Measurements from ENCODE around the gene HS3ST4. TPM values are rescaled to one million over a fixed set of nuclear protein-coding genes. Genes with fewer than 3 reads are reported as not detected.

Gene HS3ST4
- total RNA-seq, 2 donors from 2014 or later: not detected

DNA sequence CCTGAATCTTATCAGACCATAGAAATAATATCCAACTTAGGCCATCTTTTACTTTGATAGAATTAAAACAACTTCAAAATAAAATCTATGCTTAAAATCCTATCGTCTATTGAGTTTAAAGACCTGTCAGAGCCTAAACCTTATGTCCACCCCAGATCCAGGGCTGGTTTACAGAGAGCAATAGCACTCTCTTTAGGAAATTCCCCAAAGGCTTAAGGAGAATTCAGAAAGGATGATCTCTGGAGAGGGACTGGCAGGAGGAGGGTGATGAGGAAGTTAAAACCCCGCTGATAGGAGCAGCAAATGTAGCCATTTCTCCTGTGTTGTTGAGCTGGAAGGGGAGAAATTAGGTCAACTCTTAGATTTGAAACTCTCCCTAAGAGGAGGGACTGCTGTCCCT lies 175.3 kb downstream of the HS3ST4 start:
- peaks cover 14 to 28% of the 10 kb centered on the region in 2 donors for H3K27me3 Mint-ChIP-seq
- DNase-seq (ENCODE audit: low spot score): no peak
- ATAC-seq: no peak
- H3K9me3 Mint-ChIP-seq: peaks cover 6% of the 10 kb centered on the region
- no peak overlapping the region for H3K27ac Mint-ChIP-seq
- H3K36me3 Mint-ChIP-seq: no peaks in the 10 kb centered on the region
- H3K4me3 Mint-ChIP-seq: no peak overlapping the region
- H3K4me1 Mint-ChIP-seq (ENCODE audit: low read depth in 2 of 2): no peaks in the 10 kb centered on the region

- Mint-ChIP-seq H3K9me3 (peaks cover 10% of the 10 kb centered on the region), H3K27me3 (peaks cover 14 to 29% of the 10 kb centered on the region in 2 donors), H3K4me3 (no peak overlapping the region), H3K27ac (no peak overlapping the region), H3K4me1 (ENCODE audit: low read depth in 2 of 2) (no peaks in the 10 kb centered on the region), H3K36me3 (no peaks in the 10 kb centered on the region)
- DNase-seq (ENCODE audit: low spot score): no peak
- no peak for ATAC-seq
Observed at GRCh38 chr16:25868106-25868505, 176.3 kb downstream of the HS3ST4 start.

DNA sequence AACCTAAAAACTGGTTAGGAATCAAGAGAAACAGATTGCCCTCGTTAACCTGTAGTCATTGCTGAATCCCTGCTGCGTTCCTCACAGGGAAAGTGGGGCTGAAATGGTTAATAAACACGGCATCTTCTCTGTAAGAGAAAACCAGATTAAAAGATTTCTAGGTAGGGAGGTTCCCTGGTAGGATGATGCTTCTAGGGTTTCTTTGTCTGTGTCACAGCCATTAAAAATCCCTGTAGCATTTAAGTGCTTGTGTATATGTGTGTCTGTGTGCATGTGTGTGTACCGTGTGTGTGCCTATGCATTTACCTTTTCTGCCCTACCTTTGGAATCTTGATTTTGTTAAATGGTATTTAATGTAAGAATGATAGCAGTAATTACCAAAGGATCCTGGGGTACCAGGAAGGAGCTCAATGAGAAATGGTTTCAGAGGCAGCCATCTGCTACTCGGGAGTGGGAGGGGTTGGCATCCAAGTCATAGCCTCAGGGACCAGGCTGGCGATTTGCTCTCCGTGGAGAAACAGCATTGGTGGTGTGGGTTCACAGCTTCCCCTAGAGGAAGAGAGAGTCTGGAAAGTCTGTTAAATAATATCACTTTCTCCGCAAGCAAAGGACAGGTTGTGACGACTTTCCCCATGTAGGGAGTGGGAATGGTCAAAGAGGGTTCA lies 177.1 kb downstream of the HS3ST4 start:
- Mint-ChIP-seq H3K4me3 (no peak overlapping the region), H3K36me3 (no peaks in the 10 kb centered on the region), H3K27ac (no peak overlapping the region), H3K27me3 (peaks cover 14 to 34% of the 10 kb centered on the region in 2 donors), H3K9me3 (peaks cover 15% of the 10 kb centered on the region), H3K4me1 (ENCODE audit: low read depth in 2 of 2) (no peaks in the 10 kb centered on the region)
- DNase-seq (ENCODE audit: low spot score) (no peak), ATAC-seq (no peak)

- no peak for ATAC-seq
Observed at GRCh38 chr16:25872369-25873070, 180.8 kb downstream of the HS3ST4 start.

GRCh38 chr16:25874196-25874595 lies 182.4 kb downstream of the HS3ST4 start:
- H3K4me1 Mint-ChIP-seq (ENCODE audit: low read depth in 2 of 2): no peaks in the 10 kb centered on the region
- no peak overlapping the region for H3K27ac Mint-ChIP-seq
- H3K36me3 Mint-ChIP-seq: no peaks in the 10 kb centered on the region
- ATAC-seq (no peak), DNase-seq (ENCODE audit: low spot score) (no peak)
- H3K27me3 Mint-ChIP-seq: peaks cover 12 to 40% of the 10 kb centered on the region in 2 donors
- H3K9me3 Mint-ChIP-seq: peaks cover 9% of the 10 kb centered on the region
- H3K4me3 Mint-ChIP-seq: no peak overlapping the region

More at GRCh38 chr16:25872369-25873070, 180.8 kb downstream of the HS3ST4 start:
- Mint-ChIP-seq H3K9me3 (peaks cover 9% of the 10 kb centered on the region), H3K27me3 (peaks cover 15 to 39% of the 10 kb centered on the region in 2 donors), H3K4me3 (no peak overlapping the region), H3K4me1 (ENCODE audit: low read depth in 2 of 2) (no peaks in the 10 kb centered on the region), H3K36me3 (no peaks in the 10 kb centered on the region), H3K27ac (no peak overlapping the region)
- DNase-seq (ENCODE audit: low spot score): no peak

- DNase-seq (ENCODE audit: low spot score) (no peak), ATAC-seq (no peak)
- H3K27ac Mint-ChIP-seq: no peak overlapping the region
- no peaks in the 10 kb centered on the region for H3K4me1 Mint-ChIP-seq (ENCODE audit: low read depth in 2 of 2)
- H3K4me3 Mint-ChIP-seq: no peak overlapping the region
- peaks cover 10 to 43% of the 10 kb centered on the region in 2 donors for H3K27me3 Mint-ChIP-seq
- no peaks in the 10 kb centered on the region for H3K36me3 Mint-ChIP-seq
- peaks cover 9% of the 10 kb centered on the region for H3K9me3 Mint-ChIP-seq
Observed at GRCh38 chr16:25875956-25876598, 184.3 kb downstream of the HS3ST4 start.

DNA sequence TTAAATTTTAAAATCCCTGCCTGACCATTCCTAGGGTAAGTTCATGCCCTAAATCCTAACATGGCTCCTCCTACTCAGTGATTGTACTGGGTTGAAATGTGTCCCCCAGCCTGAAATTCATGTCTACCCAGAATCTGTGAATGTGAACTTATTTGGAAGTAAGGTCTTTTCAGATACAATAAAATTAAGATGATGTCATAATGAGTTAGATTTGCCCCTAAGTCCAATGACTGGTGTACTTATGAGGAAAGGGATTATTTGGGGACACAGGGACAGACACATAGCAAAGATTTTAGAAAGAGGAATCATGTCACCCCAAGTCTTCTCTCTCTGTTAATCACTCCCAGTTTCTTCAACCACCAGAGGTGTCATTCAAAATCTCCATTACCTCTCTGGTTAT lies 185.3 kb downstream of the HS3ST4 start:
- no peak overlapping the region for H3K27ac Mint-ChIP-seq
- DNase-seq (ENCODE audit: low spot score) (no peak), ATAC-seq (no peak)
- H3K36me3 Mint-ChIP-seq: no peaks in the 10 kb centered on the region
- H3K4me3 Mint-ChIP-seq: no peak overlapping the region
- peaks cover 10 to 41% of the 10 kb centered on the region in 2 donors for H3K27me3 Mint-ChIP-seq
- H3K4me1 Mint-ChIP-seq (ENCODE audit: low read depth in 2 of 2): no peaks in the 10 kb centered on the region
- H3K9me3 Mint-ChIP-seq: peaks cover 9% of the 10 kb centered on the region

DNA sequence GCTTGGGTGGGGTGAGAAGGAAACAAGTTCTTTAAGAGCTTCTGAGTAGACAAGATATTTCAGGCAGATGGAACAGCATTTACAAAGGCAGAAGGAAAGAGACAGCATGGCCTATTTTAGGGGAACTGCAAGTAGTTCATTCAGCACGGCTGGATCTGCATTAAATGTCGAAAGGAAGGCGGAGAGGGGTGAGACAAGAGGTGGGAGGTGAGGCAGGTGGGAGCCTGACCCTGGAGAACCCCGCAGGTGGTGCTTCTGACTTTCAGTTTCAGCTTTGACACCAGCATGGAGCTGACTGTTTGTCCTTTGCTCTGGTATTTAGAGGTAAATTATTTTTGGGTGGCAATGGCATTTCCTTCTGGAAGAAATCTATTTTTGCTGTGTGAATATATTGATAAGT lies 194.8 kb downstream of the HS3ST4 start:
- Mint-ChIP-seq H3K4me3 (no peak overlapping the region), H3K27me3 (peaks cover 9 to 18% of the 10 kb centered on the region in 2 donors), H3K4me1 (ENCODE audit: low read depth in 2 of 2) (peaks cover 0 to 2% of the 10 kb centered on the region in 2 donors), H3K36me3 (no peaks in the 10 kb centered on the region), H3K9me3 (peaks cover 3% of the 10 kb centered on the region), H3K27ac (no peak overlapping the region)
- ATAC-seq (no peak), DNase-seq (ENCODE audit: low spot score) (no peak)

DNA sequence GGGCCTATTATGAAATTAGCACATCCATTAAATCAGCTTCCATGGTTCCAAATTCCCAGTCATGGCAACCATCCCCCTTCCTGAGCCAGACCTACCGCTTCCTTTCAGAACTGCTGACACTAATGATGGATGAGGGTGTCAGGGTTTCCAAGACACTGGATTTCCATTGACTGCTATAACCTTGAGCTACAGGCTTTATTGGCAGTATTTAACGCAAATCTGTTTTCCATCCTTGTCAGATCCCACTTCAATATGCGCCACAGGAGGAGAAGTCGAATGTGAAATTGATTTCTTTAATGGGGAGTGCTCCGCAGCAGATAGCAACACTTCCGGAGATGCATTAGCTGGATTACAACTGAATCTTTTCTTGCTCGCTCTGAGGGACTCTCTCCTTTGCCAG lies 197.1 kb downstream of the HS3ST4 start:
- H3K27ac Mint-ChIP-seq: no peak overlapping the region
- peaks cover 0 to 2% of the 10 kb centered on the region in 2 donors for H3K4me1 Mint-ChIP-seq (ENCODE audit: low read depth in 2 of 2)
- H3K36me3 Mint-ChIP-seq: no peaks in the 10 kb centered on the region
- peaks cover 12 to 19% of the 10 kb centered on the region in 2 donors for H3K27me3 Mint-ChIP-seq
- DNase-seq (ENCODE audit: low spot score) (no peak), ATAC-seq (no peak)
- H3K9me3 Mint-ChIP-seq: peaks cover 3% of the 10 kb centered on the region
- H3K4me3 Mint-ChIP-seq: no peak overlapping the region

DNA sequence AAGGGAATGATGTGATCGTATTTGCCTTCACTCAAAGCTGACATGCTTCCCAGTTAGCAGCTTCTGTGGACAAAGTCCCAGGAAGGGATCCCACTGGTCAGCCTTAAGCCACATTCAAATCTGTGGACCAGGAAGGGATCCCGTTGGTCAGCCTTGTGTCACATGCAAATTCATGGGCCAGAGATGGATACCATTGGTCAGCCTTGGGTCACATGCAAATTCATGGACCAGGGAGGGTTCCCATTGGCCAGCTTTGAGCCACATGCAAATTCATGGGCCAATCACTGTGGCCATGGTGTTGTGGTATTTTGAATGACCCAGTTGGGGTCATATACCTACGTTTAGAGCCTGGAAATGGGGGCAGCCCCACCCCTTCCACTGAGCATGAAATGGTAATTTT lies 201.6 kb downstream of the HS3ST4 start:
- ATAC-seq (no peak), DNase-seq (ENCODE audit: low spot score) (no peak)
- Mint-ChIP-seq H3K4me3 (no peak overlapping the region), H3K27me3 (peaks cover 18 to 32% of the 10 kb centered on the region in 2 donors), H3K27ac (no peak overlapping the region), H3K36me3 (no peaks in the 10 kb centered on the region), H3K4me1 (ENCODE audit: low read depth in 2 of 2) (no peaks in the 10 kb centered on the region), H3K9me3 (peaks cover 3% of the 10 kb centered on the region)

DNA sequence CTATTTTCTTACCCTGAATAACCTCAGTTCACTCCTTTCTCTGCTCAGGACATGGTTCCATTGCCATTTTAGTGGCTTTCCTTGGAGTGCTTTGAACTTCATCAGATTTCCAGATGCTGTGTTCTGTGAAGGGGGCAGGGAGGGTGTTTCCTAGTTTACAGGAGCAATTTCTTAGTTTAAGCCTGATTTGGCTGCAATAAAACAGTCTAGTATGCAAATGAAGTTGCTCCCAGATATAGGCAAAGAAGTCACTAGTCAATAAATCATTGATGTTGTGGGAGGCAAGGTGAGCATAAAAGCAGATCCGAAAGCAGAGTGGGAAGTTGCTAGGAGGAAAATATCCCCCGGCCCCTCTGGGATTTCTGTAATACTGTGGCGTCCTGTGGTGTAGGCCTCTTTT lies 202.3 kb downstream of the HS3ST4 start:
- no peaks in the 10 kb centered on the region for H3K4me1 Mint-ChIP-seq (ENCODE audit: low read depth in 2 of 2)
- H3K9me3 Mint-ChIP-seq: no peaks in the 10 kb centered on the region
- no peak overlapping the region for H3K27ac Mint-ChIP-seq
- H3K4me3 Mint-ChIP-seq: no peak overlapping the region
- no peaks in the 10 kb centered on the region for H3K36me3 Mint-ChIP-seq
- ATAC-seq: no peak
- no peak for DNase-seq (ENCODE audit: low spot score)
- peaks cover 19 to 37% of the 10 kb centered on the region in 2 donors for H3K27me3 Mint-ChIP-seq

GRCh38 chr16:25895380-25895779 lies 203.6 kb downstream of the HS3ST4 start:
- Mint-ChIP-seq H3K4me1 (ENCODE audit: low read depth in 2 of 2) (no peaks in the 10 kb centered on the region), H3K27me3 (peaks cover 17 to 39% of the 10 kb centered on the region in 2 donors), H3K27ac (no peak overlapping the region), H3K4me3 (no peak overlapping the region), H3K36me3 (no peaks in the 10 kb centered on the region), H3K9me3 (no peaks in the 10 kb centered on the region)
- ATAC-seq (no peak), DNase-seq (ENCODE audit: low spot score) (no peak)

DNA sequence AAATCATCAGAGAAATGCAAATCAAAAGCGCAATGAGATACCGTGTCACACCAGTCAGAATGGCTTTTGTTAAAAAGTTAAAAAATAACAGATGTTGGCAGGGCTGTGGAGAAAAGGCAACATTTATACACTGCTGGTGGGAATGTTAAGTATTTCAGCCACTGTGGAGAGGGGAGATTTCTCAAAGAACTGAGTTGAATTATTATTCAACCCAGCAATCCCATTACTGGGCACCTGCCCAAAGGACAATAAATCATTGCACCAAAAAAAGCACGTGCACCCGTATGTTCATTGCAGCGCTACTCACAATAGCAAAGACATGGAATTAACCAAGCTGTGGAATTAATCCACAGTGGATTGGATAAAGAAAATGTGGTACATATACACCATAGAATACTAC lies 204.7 kb downstream of the HS3ST4 start:
- H3K9me3 Mint-ChIP-seq: no peaks in the 10 kb centered on the region
- H3K27me3 Mint-ChIP-seq: peaks cover 17 to 39% of the 10 kb centered on the region in 2 donors
- DNase-seq (ENCODE audit: low spot score) (no peak), ATAC-seq (no peak)
- no peak overlapping the region for H3K4me3 Mint-ChIP-seq
- H3K36me3 Mint-ChIP-seq: no peaks in the 10 kb centered on the region
- H3K4me1 Mint-ChIP-seq (ENCODE audit: low read depth in 2 of 2): no peaks in the 10 kb centered on the region
- H3K27ac Mint-ChIP-seq: no peak overlapping the region

DNA sequence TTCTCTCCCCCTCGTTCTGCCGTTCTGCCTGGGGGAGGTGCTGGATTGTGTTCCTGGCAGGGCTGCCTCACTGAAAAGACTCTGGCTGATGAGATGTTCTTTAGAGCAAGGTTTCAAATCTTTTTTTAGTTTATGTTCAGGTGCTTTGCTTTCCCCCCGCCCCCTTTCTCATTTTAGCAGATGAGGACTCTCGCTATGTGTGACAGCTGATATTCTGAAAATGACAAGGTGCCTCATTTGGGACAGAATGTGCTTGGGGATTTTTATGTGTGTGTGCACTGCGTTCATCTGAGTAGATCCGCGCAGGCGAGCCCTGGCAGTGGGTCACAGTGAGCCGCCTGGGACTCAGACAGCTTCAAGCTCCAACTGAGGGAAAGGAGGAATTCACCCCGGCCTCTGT lies 205.9 kb downstream of the HS3ST4 start:
- DNase-seq (ENCODE audit: low spot score) (no peak), ATAC-seq (no peak)
- H3K4me1 Mint-ChIP-seq (ENCODE audit: low read depth in 2 of 2): no peaks in the 10 kb centered on the region
- no peaks in the 10 kb centered on the region for H3K36me3 Mint-ChIP-seq
- no peaks in the 10 kb centered on the region for H3K9me3 Mint-ChIP-seq
- H3K27ac Mint-ChIP-seq: no peak overlapping the region
- peaks cover 21 to 35% of the 10 kb centered on the region in 2 donors for H3K27me3 Mint-ChIP-seq
- no peak overlapping the region for H3K4me3 Mint-ChIP-seq

Data from natural killer cell treated with Interleukin-12 subunit alpha and Interleukin-12 subunit beta and Interleukin-15 and Interleukin-18, amount 100 ng/mL, for 72 hours (primary cell).